IMR-90 (cell line): ENCODE measurements around the gene ZNF384.

Source experiments
- BHLHE40 ChIP-seq: fragments of 150-350 bp; IDR thresholded peaks from 2 replicates; pipeline ENCODE4 v1.6.1; 2016; ENCODE audit warnings: mild to moderate bottlenecking, low read depth, low read length
- RAD21 ChIP-seq: IDR thresholded peaks from 2 replicates; pipeline ENCODE4 v1.6.1; 2012; ENCODE audit warnings: low read length, improper control_type of control experiment
- TF ChIP-seq, protein P1 (sequence below): conservative IDR thresholded peaks from 2 replicates; pipeline ENCODE4 v1.5.1; 2012; ENCODE audit warnings: mild to moderate bottlenecking, low read depth, low read length, improper control_type of control experiment

DNA sequence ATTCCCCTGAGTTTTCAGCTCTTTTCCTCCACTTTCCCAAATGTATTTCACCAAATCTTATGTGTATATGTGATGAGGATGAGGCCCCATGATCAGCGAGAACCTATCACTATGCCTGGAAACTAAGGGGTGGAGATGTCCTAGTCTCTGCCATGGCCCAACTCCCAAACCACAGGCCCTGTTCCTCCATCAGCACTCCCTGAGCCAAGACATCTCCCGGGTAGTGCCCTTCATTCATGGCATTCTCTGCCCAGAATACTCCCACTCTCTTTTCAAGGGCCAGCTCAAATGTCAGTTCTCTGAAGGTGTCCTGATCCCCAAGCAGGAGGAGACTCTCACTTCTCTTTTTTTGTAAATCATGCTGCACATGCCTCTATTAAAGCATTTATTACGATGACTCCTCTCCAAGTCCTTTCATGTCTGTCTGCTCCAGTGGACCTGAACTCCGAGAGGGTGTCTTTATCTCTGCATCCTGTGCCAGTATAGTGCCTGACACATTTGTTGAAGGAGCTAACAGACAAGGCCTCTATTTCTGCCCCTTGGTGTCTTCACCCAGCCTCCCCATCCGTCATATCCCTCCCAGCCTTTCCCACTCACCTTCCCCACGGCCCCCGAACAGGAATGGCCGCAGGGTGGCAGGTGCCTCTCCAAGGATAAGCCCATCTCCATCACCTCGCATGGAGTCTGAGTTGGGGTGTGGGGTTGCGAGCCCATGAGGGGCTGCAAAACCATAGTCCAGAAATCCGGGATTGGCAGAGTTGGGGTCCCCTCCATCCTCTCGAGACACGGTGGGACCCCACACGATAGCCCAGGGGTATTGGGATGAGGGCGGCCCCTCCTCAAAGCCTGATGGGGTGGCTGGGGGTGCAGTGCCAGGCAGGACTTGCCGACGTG lies 7.8 kb upstream of the ZNF384 start:
- TF ChIP-seq BHLHE40 = no peak
- TF ChIP-seq, protein P1, sequence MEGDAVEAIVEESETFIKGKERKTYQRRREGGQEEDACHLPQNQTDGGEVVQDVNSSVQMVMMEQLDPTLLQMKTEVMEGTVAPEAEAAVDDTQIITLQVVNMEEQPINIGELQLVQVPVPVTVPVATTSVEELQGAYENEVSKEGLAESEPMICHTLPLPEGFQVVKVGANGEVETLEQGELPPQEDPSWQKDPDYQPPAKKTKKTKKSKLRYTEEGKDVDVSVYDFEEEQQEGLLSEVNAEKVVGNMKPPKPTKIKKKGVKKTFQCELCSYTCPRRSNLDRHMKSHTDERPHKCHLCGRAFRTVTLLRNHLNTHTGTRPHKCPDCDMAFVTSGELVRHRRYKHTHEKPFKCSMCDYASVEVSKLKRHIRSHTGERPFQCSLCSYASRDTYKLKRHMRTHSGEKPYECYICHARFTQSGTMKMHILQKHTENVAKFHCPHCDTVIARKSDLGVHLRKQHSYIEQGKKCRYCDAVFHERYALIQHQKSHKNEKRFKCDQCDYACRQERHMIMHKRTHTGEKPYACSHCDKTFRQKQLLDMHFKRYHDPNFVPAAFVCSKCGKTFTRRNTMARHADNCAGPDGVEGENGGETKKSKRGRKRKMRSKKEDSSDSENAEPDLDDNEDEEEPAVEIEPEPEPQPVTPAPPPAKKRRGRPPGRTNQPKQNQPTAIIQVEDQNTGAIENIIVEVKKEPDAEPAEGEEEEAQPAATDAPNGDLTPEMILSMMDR = no peak
- TF ChIP-seq RAD21 = no peak
